ENCODE measurements around the gene PMM1.

- TF ChIP-seq CTCF (conservative IDR thresholded peaks at IDR 0.05; ENCODE audit: low read depth, low read length) (no peak), EZH2 (IDR thresholded peaks at IDR 0.05; ENCODE audit: low read length, unreplicated experiment) (no peak), EZH2phosphoT487 (IDR thresholded peaks at IDR 0.05; ENCODE audit: borderline replicate concordance, low read length) (no peak)
Observed at GRCh38 chr22:41563051-41563711, 26.5 kb downstream of the PMM1 start.

Measured in PC-3 (cell line).